HepG2 (cell line): ENCODE data around the gene STK17A. TPM values are rescaled to one million over a fixed set of nuclear protein-coding genes. Genes with fewer than 3 reads are reported as not detected.
A peak's percentile ranks its signal among the peaks of the same experiment; 100 is the strongest.

Source experiments
- ATAC-seq: fragments of 200-7000 bp; cut with Tn5 transposase; 3 replicates; pipeline ENCODE4 v1.9.1; 2020; ENCODE audit warnings: mild to moderate bottlenecking, moderate library complexity
- BruUV-seq: library from RNA; stranded (reverse); fragments of 400-500 nt; replicated peaks from 2 replicates; lab custom pipeline; 2021; lab: Mats Ljungman, UMichigan
- CTCF ChIA-PET: fragments of 300-600 bp; formaldehyde crosslinking; extraction: SDS; loops from one replicate; lab custom pipeline; 2021; ENCODE audit warnings: low total read pairs, inconsistent platforms, low intra/inter-chr PET ratio; lab: Yijun Ruan, JAX
- POLR2A ChIA-PET: fragments of 350-600 bp; sonication (Branson Sonifier 250); formaldehyde crosslinking; loops from one replicate; lab custom pipeline; 2020; ENCODE audit warnings: antibody characterized with exemption, inconsistent platforms; lab: Yijun Ruan, JAX
- DNase-seq: peaks from one replicate; pipeline ENCODE4 v3.0.0-alpha.2; 2015; ENCODE audit warnings: low spot score
- FAIRE-seq: peaks from 3 replicates; lab custom pipeline; 2011; peaks lifted over from hg19 to GRCh38; lab: Jason Lieb, UNC
- H2AFZ ChIP-seq: one replicate; pipeline ENCODE4 v1.6.1; 2011; ENCODE audit warnings: low read length, inconsistent platforms
- H3K27ac ChIP-seq: fragments of 300-600 bp; 3 replicates; pipeline ENCODE4 v1.8.0; 2011; ENCODE audit warnings: mixed run types, mild to moderate bottlenecking, mixed read lengths, low read length, inconsistent platforms; ENCODE audit not compliant: insufficient read depth; ENCODE audit errors: extremely low read length
- H3K27me3 ChIP-seq, 2 experiments: fragments of 200-600 bp in 1 of 2; 2 replicates in 1 of 2; 3 replicates in 1 of 2; pipeline versions ENCODE4 v1.6.0 to v1.8.0; 2011; ENCODE audit warnings: low read length in 2 of 2, mild to moderate bottlenecking in 2 of 2, moderate library complexity in 2 of 2, inconsistent platforms in 1 of 2; ENCODE audit not compliant: insufficient read depth in 2 of 2, control insufficient read depth in 1 of 2
- H3K36me3 ChIP-seq, 2 experiments: fragments of 200-600 bp in 1 of 2; replicated peaks in 1 of 2; 2 replicates in 1 of 2; 3 replicates in 1 of 2; pipeline versions ENCODE4 v1.5.1 to v1.8.0; 2011; ENCODE audit warnings: low read length in 2 of 2, inconsistent platforms in 1 of 2; ENCODE audit not compliant: insufficient read depth in 2 of 2, control insufficient read depth in 1 of 2
- H3K4me1 ChIP-seq: 2 replicates; pipeline ENCODE4 v1.5.1; 2012; ENCODE audit warnings: low read length, inconsistent platforms; ENCODE audit not compliant: insufficient read depth
- H3K4me2 ChIP-seq: 2 replicates; pipeline ENCODE4 v1.6.0; 2011; ENCODE audit warnings: low read depth, low read length, inconsistent platforms
- H3K4me3 ChIP-seq, 3 experiments: fragments of 200-600 bp in 1 of 3; sonication (generic), shearing (Covaris generic) in 1 of 3; replicated peaks in 1 of 3; 2 replicates each; pipeline ENCODE4 v1.5.1; 2011 to 2016; ENCODE audit warnings: low read length in 3 of 3, inconsistent platforms in 2 of 3, low read depth in 2 of 3, mild to moderate bottlenecking in 2 of 3, control low read depth in 1 of 3, mixed read lengths in 1 of 3; ENCODE audit not compliant: insufficient read depth in 1 of 3
- H3K79me2 ChIP-seq: one replicate; pipeline ENCODE4 v1.6.1; 2011; ENCODE audit warnings: low read length, inconsistent platforms; ENCODE audit not compliant: insufficient read depth
- H3K9ac ChIP-seq: 2 replicates; pipeline ENCODE4 v1.6.0; 2011; ENCODE audit warnings: mild to moderate bottlenecking, low read depth, low read length, inconsistent platforms; ENCODE audit not compliant: insufficient read depth
- H3K9me3 ChIP-seq: 2 replicates; pipeline ENCODE4 v1.5.1; 2012; ENCODE audit warnings: mild to moderate bottlenecking, low read length
- H4K20me1 ChIP-seq: 2 replicates; pipeline ENCODE4 v1.6.0; 2011; ENCODE audit warnings: inconsistent platforms, mild to moderate bottlenecking, low read length, moderate library complexity; ENCODE audit not compliant: insufficient read depth
- CREM ChIP-seq, 2 experiments: sonication (generic) in 1 of 2; formaldehyde crosslinking in 1 of 2; IDR thresholded peaks; 2 replicates each; pipeline versions ENCODE4 v1.4.0 to v1.6.1; 2016 to 2020; ENCODE audit warnings: antibody characterized with exemption in 1 of 2, mild to moderate bottlenecking in 1 of 2, missing genetic modification reagents in 1 of 2
- EP300 ChIP-seq, 3 experiments: sonication (generic) in 1 of 3; formaldehyde crosslinking in 1 of 3; IDR thresholded peaks; 2 replicates each; pipeline versions ENCODE4 v1.5.1 to v1.6.1; 2011 to 2020; ENCODE audit warnings: low read depth in 2 of 3, low read length in 2 of 3, borderline replicate concordance in 1 of 3, improper control_type of control experiment in 1 of 3, mild to moderate bottlenecking in 1 of 3, missing genetic modification reagents in 1 of 3, moderate library complexity in 1 of 3
- FOXA1 ChIP-seq, 2 experiments: fragments of 450-650 bp in 1 of 2; sonication (generic) in 1 of 2; formaldehyde crosslinking in 1 of 2; IDR thresholded peaks; 2 replicates each; pipeline versions ENCODE4 v1.4.0 to v1.6.1; 2016 to 2020; ENCODE audit warnings: missing genetic modification reagents in 1 of 2
- GATAD2A ChIP-seq: IDR thresholded peaks from 2 replicates; pipeline ENCODE4 v1.6.1; 2016
- PITX1 ChIP-seq: sonication (generic); formaldehyde crosslinking; IDR thresholded peaks from 2 replicates; pipeline ENCODE4 v1.5.1; 2020; ENCODE audit warnings: mild to moderate bottlenecking, missing genetic modification reagents
- POLR2A ChIP-seq, 2 experiments: IDR thresholded peaks; 2 replicates each; pipeline ENCODE4 v1.6.1; 2011; ENCODE audit warnings: low read depth in 2 of 2, low read length in 2 of 2, mild to moderate bottlenecking in 1 of 2, moderate library complexity in 1 of 2; ENCODE audit not compliant: insufficient read depth in 1 of 2
- POLR2AphosphoS2 ChIP-seq: IDR thresholded peaks from 2 replicates; pipeline ENCODE4 v1.6.1; 2011; ENCODE audit warnings: low read depth, low read length, improper control_type of control experiment
- RARA ChIP-seq: IDR thresholded peaks from 2 replicates; pipeline ENCODE4 v1.6.1; 2016; ENCODE audit warnings: missing genetic modification reagents, missing compliant biosample characterization
- SOX13 ChIP-seq, 3 experiments: fragments of 450-650 bp in 1 of 3; sonication (generic) in 1 of 3; formaldehyde crosslinking in 1 of 3; IDR thresholded peaks in 2 of 3; conservative IDR thresholded peaks in 1 of 3; 2 replicates each; pipeline versions ENCODE4 v1.5.0 to v1.6.1; 2016 to 2020; ENCODE audit warnings: antibody characterized with exemption in 1 of 3, mild to moderate bottlenecking in 1 of 3, missing compliant biosample characterization in 1 of 3, missing genetic modification reagents in 1 of 3, moderate library complexity in 1 of 3
- TCF7 ChIP-seq: sonication (generic); IDR thresholded peaks from 2 replicates; pipeline ENCODE4 v1.6.1; 2016; ENCODE audit warnings: antibody characterized with exemption, low read depth
- WGBS: methylation state at CpG from one replicate; pipeline ENCODE4 v1.1.6; 2017; ENCODE audit warnings: low lambda C conversion rate; 5-methylcytosine and 5-hydroxymethylcytosine counted together
- in situ Hi-C: cut with HindIII; loops from 2 replicates; pipeline ENCODE4 v1.10.0; 2017; ENCODE audit warnings: low pct_unique_long_range_greater_than_20kb; ENCODE audit not compliant: extremely low pct_ligation_motif_present
- intact Hi-C: fragments of 100-400 bp; cut with micrococcal nuclease; formaldehyde crosslinking; loops from one replicate; pipeline ENCODE4 v1.10.0; 2022; ENCODE audit not compliant: unreplicated experiment
- polyA plus RNA-seq, 8 experiments: library from polyadenylated mRNA; depleted of rRNA in 3 of 8; stranded (reverse) in 7 of 8; unstranded in 1 of 8; fragments of >200 nt; fragmentation: Illumina TruSeq in 4 of 8; extraction: Trizol in 4 of 8; gene quantifications; 2 replicates each; pipeline versions ENCODE4 v1.2.1 to v1.2.3, GENCODE V29; 2011 to 2016; ENCODE audit warnings: low read depth in 4 of 8, missing spikeins in 1 of 8, mixed read lengths in 1 of 8; ENCODE audit not compliant: insufficient read depth in 1 of 8
- total RNA-seq, 5 experiments: library from RNA; depleted of rRNA; stranded (reverse); fragments of >200 nt; fragmentation: Illumina TruSeq; extraction: Trizol; gene quantifications; 2 replicates each; pipeline ENCODE4 v1.2.3, GENCODE V29; 2016; ENCODE audit warnings: low read depth in 1 of 5
- TF ChIP-seq, protein P1 (sequence below), 2 experiments: fragments of 450-650 bp in 1 of 2; sonication (generic) in 1 of 2; formaldehyde crosslinking; IDR thresholded peaks; 2 replicates each; pipeline versions ENCODE4 v1.5.0 to v1.8.0; 2020 to 2022; ENCODE audit warnings: mild to moderate bottlenecking in 1 of 2, missing genetic modification reagents in 1 of 2
- TF ChIP-seq, protein P2 (sequence below): sonication (generic); formaldehyde crosslinking; IDR thresholded peaks from 2 replicates; pipeline ENCODE4 v1.5.0; 2020; ENCODE audit warnings: missing genetic modification reagents
- TF ChIP-seq, protein P3 (sequence below): IDR thresholded peaks from 2 replicates; pipeline ENCODE4 v1.4.0; 2020; ENCODE audit warnings: mild to moderate bottlenecking, missing genetic modification reagents

Gene STK17A
- total and polyA plus RNA-seq, 2 of the 13 experiments (the other 11 are each of a cell fraction or from before 2014, with no cell fraction given), result 18.6 to 24.3 TPM

DNA sequence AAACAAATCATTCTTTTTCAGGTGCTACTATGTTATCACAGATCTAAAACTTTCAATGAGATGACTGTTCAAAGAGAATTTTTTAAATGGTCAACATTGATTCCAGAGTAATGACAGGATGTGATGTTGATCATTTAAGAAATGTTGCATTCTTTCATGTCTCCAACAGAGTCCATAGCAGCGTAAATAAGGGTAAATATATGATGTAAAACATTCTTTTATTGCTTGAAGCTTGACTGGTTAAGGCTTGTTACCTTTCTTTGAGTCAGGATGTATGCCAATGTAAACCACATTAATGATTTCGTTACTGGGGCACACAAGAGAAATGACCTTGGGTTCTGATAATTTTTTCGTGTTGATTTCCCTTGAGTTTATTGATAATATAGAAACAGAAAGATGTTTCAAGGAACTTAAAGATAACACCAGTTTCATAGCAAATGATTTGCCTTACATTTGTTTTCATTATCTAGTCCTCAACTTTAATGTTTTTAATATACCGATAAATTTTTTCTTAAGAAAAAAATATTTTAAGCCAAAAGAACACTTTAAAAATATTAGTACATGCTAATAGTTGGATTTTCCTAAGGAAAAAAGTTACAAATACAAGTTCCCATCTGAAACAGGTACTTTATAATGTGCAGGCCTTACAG is 3.5 kb downstream of the STK17A start:
- peaks cover 74% of the 10 kb centered on the region for H3K4me1 ChIP-seq
- BruUV-seq, result no TSS peak
- in situ Hi-C loops (no loop called here), intact Hi-C loops (loop anchor here (1.0 kb wide), 1 partner anchor 114 kb away; no protein-coding TSS in a partner anchor)
- FAIRE-seq (no peak), ATAC-seq (no peak), DNase-seq (peak; percentile 82)
- H3K9ac ChIP-seq, result peak overlapping the region; percentile 84; the same call in 1 of the 2 replicates
- H3K9me3 ChIP-seq, result no peaks in the 10 kb centered on the region
- peak overlapping the region; percentile 97 for H3K4me2 ChIP-seq
- peaks cover 40% of the 10 kb centered on the region for H4K20me1 ChIP-seq
- H3K36me3 ChIP-seq, result no peaks in the 10 kb centered on the region
- H3K27me3 ChIP-seq, result peaks cover 0 to 5% of the 10 kb centered on the region in 2 experiments; a peak in 1 of 5 replicates
- POLR2A ChIA-PET, result no interaction called here
- peak overlapping the region in 1 of 3 experiments; percentile 89; a peak in 2 of 6 replicates for H3K4me3 ChIP-seq
- CTCF ChIA-PET, result no interaction called here
- peak overlapping the region; percentile 39 for H3K27ac ChIP-seq
- 24% methylated on average over 4 of the region's 4 CpGs for WGBS
- H2AFZ ChIP-seq, result no peak overlapping the region
- H3K79me2 ChIP-seq, result peaks cover 79% of the 10 kb centered on the region
- TF ChIP-seq EP300 (IDR thresholded peaks at IDR 0.05; ENCODE audit: low read depth in 2 of 2, low read length in 2 of 2) (peak in 1 of 2 experiments; percentile 16; a peak in 1 of 4 replicates), EP300 (CRISPR knock-in tag; IDR thresholded peaks at IDR 0.05; ENCODE audit: borderline replicate concordance) (peak; percentile 57; the same call in 1 of the 2 replicates), SOX13 (IDR thresholded peaks at IDR 0.05) (no peak), SOX13 (CRISPR knock-in tag; conservative IDR thresholded peaks at IDR 0.05 in 1 of 2, IDR thresholded peaks at IDR 0.05 in 1 of 2) (peak in 1 of 2 experiments; percentile 19; a peak in 1 of 4 replicates), TCF7 (peak; percentile 48; the same call in 1 of the 2 replicates), POLR2A (IDR thresholded peaks at IDR 0.05; ENCODE audit: insufficient read depth in 1 of 2, low read depth in 2 of 2, low read length in 2 of 2) (0 out of 4 replicates have a peak, but pooled peaks of 1 of the 2 experiments have one; percentile 11), POLR2AphosphoS2 (no peak), CREM (IDR thresholded peaks at IDR 0.05) (peak; percentile 26; the same call in 1 of the 2 replicates), CREM (CRISPR knock-in tag; IDR thresholded peaks at IDR 0.05) (no peak), FOXA1 (IDR thresholded peaks at IDR 0.05) (peak; percentile 46; the same call in 1 of the 2 replicates), FOXA1 (CRISPR knock-in tag; IDR thresholded peaks at IDR 0.05) (peak; percentile 72), GATAD2A (CRISPR knock-in tag) (0 out of 2 replicates have a peak, but pooled peaks have one; percentile 32), PITX1 (CRISPR knock-in tag) (no peak), RARA (CRISPR knock-in tag) (0 out of 2 replicates have a peak, but pooled peaks have one; percentile 12)
- TF ChIP-seq, protein P1, sequence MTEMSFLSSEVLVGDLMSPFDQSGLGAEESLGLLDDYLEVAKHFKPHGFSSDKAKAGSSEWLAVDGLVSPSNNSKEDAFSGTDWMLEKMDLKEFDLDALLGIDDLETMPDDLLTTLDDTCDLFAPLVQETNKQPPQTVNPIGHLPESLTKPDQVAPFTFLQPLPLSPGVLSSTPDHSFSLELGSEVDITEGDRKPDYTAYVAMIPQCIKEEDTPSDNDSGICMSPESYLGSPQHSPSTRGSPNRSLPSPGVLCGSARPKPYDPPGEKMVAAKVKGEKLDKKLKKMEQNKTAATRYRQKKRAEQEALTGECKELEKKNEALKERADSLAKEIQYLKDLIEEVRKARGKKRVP (CRISPR knock-in tag; IDR thresholded peaks at IDR 0.05), result peak in 1 of 2 experiments; percentile 91; a peak in 2 of 4 replicates
- TF ChIP-seq, protein P2, sequence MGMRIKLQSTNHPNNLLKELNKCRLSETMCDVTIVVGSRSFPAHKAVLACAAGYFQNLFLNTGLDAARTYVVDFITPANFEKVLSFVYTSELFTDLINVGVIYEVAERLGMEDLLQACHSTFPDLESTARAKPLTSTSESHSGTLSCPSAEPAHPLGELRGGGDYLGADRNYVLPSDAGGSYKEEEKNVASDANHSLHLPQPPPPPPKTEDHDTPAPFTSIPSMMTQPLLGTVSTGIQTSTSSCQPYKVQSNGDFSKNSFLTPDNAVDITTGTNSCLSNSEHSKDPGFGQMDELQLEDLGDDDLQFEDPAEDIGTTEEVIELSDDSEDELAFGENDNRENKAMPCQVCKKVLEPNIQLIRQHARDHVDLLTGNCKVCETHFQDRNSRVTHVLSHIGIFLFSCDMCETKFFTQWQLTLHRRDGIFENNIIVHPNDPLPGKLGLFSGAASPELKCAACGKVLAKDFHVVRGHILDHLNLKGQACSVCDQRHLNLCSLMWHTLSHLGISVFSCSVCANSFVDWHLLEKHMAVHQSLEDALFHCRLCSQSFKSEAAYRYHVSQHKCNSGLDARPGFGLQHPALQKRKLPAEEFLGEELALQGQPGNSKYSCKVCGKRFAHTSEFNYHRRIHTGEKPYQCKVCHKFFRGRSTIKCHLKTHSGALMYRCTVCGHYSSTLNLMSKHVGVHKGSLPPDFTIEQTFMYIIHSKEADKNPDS (CRISPR knock-in tag), result no peak
- TF ChIP-seq, protein P3, sequence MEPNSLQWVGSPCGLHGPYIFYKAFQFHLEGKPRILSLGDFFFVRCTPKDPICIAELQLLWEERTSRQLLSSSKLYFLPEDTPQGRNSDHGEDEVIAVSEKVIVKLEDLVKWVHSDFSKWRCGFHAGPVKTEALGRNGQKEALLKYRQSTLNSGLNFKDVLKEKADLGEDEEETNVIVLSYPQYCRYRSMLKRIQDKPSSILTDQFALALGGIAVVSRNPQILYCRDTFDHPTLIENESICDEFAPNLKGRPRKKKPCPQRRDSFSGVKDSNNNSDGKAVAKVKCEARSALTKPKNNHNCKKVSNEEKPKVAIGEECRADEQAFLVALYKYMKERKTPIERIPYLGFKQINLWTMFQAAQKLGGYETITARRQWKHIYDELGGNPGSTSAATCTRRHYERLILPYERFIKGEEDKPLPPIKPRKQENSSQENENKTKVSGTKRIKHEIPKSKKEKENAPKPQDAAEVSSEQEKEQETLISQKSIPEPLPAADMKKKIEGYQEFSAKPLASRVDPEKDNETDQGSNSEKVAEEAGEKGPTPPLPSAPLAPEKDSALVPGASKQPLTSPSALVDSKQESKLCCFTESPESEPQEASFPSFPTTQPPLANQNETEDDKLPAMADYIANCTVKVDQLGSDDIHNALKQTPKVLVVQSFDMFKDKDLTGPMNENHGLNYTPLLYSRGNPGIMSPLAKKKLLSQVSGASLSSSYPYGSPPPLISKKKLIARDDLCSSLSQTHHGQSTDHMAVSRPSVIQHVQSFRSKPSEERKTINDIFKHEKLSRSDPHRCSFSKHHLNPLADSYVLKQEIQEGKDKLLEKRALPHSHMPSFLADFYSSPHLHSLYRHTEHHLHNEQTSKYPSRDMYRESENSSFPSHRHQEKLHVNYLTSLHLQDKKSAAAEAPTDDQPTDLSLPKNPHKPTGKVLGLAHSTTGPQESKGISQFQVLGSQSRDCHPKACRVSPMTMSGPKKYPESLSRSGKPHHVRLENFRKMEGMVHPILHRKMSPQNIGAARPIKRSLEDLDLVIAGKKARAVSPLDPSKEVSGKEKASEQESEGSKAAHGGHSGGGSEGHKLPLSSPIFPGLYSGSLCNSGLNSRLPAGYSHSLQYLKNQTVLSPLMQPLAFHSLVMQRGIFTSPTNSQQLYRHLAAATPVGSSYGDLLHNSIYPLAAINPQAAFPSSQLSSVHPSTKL (CRISPR knock-in tag), result peak; percentile 40; the same call in 1 of the 2 replicates
